ENCODE data around the gene TSC22D4.

- TF ChIP-seq CTCF (IDR thresholded peaks at IDR 0.05) (no peak), MEF2A (IDR thresholded peaks at IDR 0.05; ENCODE audit: borderline replicate concordance, low read depth) (no peak), EZH2phosphoT487 (IDR thresholded peaks at IDR 0.05; ENCODE audit: borderline replicate concordance, low read depth) (no peak), EP300 (IDR thresholded peaks at IDR 0.05; ENCODE audit: borderline replicate concordance in 1 of 2, low read depth in 1 of 2, low read length in 1 of 2) (no peak), POLR2AphosphoS5 (IDR thresholded peaks at IDR 0.05; ENCODE audit: low read depth, low read length) (no peak), GATA2 (CRISPR knock-in tag; IDR thresholded peaks at IDR 0.05) (no peak), FOSL2 (IDR thresholded peaks at IDR 0.05; ENCODE audit: borderline replicate concordance, low read depth) (no peak), REST (IDR thresholded peaks at IDR 0.05; ENCODE audit: low read depth, low read length) (no peak), USF1 (IDR thresholded peaks at IDR 0.05; ENCODE audit: borderline replicate concordance, low read depth) (no peak), SMC3 (IDR thresholded peaks at IDR 0.05; ENCODE audit: low read depth, low read length) (no peak)
- TF ChIP-seq, protein P1, sequence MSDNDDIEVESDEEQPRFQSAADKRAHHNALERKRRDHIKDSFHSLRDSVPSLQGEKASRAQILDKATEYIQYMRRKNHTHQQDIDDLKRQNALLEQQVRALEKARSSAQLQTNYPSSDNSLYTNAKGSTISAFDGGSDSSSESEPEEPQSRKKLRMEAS (IDR thresholded peaks at IDR 0.05; ENCODE audit: low read depth) = no peak
- TF ChIP-seq, protein P2, sequence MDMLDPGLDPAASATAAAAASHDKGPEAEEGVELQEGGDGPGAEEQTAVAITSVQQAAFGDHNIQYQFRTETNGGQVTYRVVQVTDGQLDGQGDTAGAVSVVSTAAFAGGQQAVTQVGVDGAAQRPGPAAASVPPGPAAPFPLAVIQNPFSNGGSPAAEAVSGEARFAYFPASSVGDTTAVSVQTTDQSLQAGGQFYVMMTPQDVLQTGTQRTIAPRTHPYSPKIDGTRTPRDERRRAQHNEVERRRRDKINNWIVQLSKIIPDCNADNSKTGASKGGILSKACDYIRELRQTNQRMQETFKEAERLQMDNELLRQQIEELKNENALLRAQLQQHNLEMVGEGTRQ (IDR thresholded peaks at IDR 0.05; ENCODE audit: borderline replicate concordance, low read depth, low read length) = no peak
- TF ChIP-seq, protein P3, sequence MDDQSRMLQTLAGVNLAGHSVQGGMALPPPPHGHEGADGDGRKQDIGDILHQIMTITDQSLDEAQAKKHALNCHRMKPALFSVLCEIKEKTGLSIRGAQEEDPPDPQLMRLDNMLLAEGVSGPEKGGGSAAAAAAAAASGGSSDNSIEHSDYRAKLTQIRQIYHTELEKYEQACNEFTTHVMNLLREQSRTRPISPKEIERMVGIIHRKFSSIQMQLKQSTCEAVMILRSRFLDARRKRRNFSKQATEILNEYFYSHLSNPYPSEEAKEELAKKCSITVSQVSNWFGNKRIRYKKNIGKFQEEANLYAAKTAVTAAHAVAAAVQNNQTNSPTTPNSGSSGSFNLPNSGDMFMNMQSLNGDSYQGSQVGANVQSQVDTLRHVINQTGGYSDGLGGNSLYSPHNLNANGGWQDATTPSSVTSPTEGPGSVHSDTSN (IDR thresholded peaks at IDR 0.05) = no peak
Measured at GRCh38 chr7:100476101-100476780, 2.8 kb downstream of the TSC22D4 start.
